HepG2 (cell line): ENCODE results near the gene PLPPR4. TPM values are rescaled to one million over a fixed set of nuclear protein-coding genes. Genes with fewer than 3 reads are reported as not detected.

Source experiments
- ATAC-seq: fragments of 200-7000 bp; cut with Tn5 transposase; 3 replicates; pipeline ENCODE4 v1.9.1; 2020; ENCODE audit warnings: mild to moderate bottlenecking, moderate library complexity
- BruUV-seq: library from RNA; stranded (reverse); fragments of 400-500 nt; replicated peaks from 2 replicates; lab custom pipeline; 2021; lab: Mats Ljungman, UMichigan
- CTCF ChIA-PET: fragments of 300-600 bp; formaldehyde crosslinking; extraction: SDS; loops from one replicate; lab custom pipeline; 2021; ENCODE audit warnings: low total read pairs, inconsistent platforms, low intra/inter-chr PET ratio; lab: Yijun Ruan, JAX
- POLR2A ChIA-PET: fragments of 350-600 bp; sonication (Branson Sonifier 250); formaldehyde crosslinking; loops from one replicate; lab custom pipeline; 2020; ENCODE audit warnings: antibody characterized with exemption, inconsistent platforms; lab: Yijun Ruan, JAX
- DNase-seq: peaks from one replicate; pipeline ENCODE4 v3.0.0-alpha.2; 2015; ENCODE audit warnings: low spot score
- FAIRE-seq: peaks from 3 replicates; lab custom pipeline; 2011; peaks lifted over from hg19 to GRCh38; lab: Jason Lieb, UNC
- H2AFZ ChIP-seq: one replicate; pipeline ENCODE4 v1.6.1; 2011; ENCODE audit warnings: low read length, inconsistent platforms
- H3K27ac ChIP-seq: fragments of 300-600 bp; 3 replicates; pipeline ENCODE4 v1.8.0; 2011; ENCODE audit warnings: mixed run types, mild to moderate bottlenecking, mixed read lengths, low read length, inconsistent platforms; ENCODE audit not compliant: insufficient read depth; ENCODE audit errors: extremely low read length
- H3K27me3 ChIP-seq, 2 experiments: fragments of 200-600 bp in 1 of 2; 2 replicates in 1 of 2; 3 replicates in 1 of 2; pipeline versions ENCODE4 v1.6.0 to v1.8.0; 2011; ENCODE audit warnings: low read length in 2 of 2, mild to moderate bottlenecking in 2 of 2, moderate library complexity in 2 of 2, inconsistent platforms in 1 of 2; ENCODE audit not compliant: insufficient read depth in 2 of 2, control insufficient read depth in 1 of 2
- H3K36me3 ChIP-seq, 2 experiments: fragments of 200-600 bp in 1 of 2; replicated peaks in 1 of 2; 2 replicates in 1 of 2; 3 replicates in 1 of 2; pipeline versions ENCODE4 v1.5.1 to v1.8.0; 2011; ENCODE audit warnings: low read length in 2 of 2, inconsistent platforms in 1 of 2; ENCODE audit not compliant: insufficient read depth in 2 of 2, control insufficient read depth in 1 of 2
- H3K4me1 ChIP-seq: 2 replicates; pipeline ENCODE4 v1.5.1; 2012; ENCODE audit warnings: low read length, inconsistent platforms; ENCODE audit not compliant: insufficient read depth
- H3K4me2 ChIP-seq: 2 replicates; pipeline ENCODE4 v1.6.0; 2011; ENCODE audit warnings: low read depth, low read length, inconsistent platforms
- H3K4me3 ChIP-seq, 3 experiments: fragments of 200-600 bp in 1 of 3; sonication (generic), shearing (Covaris generic) in 1 of 3; replicated peaks in 1 of 3; 2 replicates each; pipeline ENCODE4 v1.5.1; 2011 to 2016; ENCODE audit warnings: low read length in 3 of 3, inconsistent platforms in 2 of 3, low read depth in 2 of 3, mild to moderate bottlenecking in 2 of 3, control low read depth in 1 of 3, mixed read lengths in 1 of 3; ENCODE audit not compliant: insufficient read depth in 1 of 3
- H3K79me2 ChIP-seq: one replicate; pipeline ENCODE4 v1.6.1; 2011; ENCODE audit warnings: low read length, inconsistent platforms; ENCODE audit not compliant: insufficient read depth
- H3K9ac ChIP-seq: 2 replicates; pipeline ENCODE4 v1.6.0; 2011; ENCODE audit warnings: mild to moderate bottlenecking, low read depth, low read length, inconsistent platforms; ENCODE audit not compliant: insufficient read depth
- H3K9me3 ChIP-seq: 2 replicates; pipeline ENCODE4 v1.5.1; 2012; ENCODE audit warnings: mild to moderate bottlenecking, low read length
- H4K20me1 ChIP-seq: 2 replicates; pipeline ENCODE4 v1.6.0; 2011; ENCODE audit warnings: inconsistent platforms, mild to moderate bottlenecking, low read length, moderate library complexity; ENCODE audit not compliant: insufficient read depth
- ATF7 ChIP-seq, 2 experiments: fragments of 450-650 bp in 1 of 2; sonication (generic) in 1 of 2; formaldehyde crosslinking in 1 of 2; IDR thresholded peaks; 2 replicates each; pipeline versions ENCODE4 v1.4.0 to v1.6.1; 2016 to 2020; ENCODE audit warnings: antibody characterized with exemption in 1 of 2, mild to moderate bottlenecking in 1 of 2, missing genetic modification reagents in 1 of 2
- BCLAF1 ChIP-seq: fragments of 450-650 bp; IDR thresholded peaks from 2 replicates; pipeline ENCODE4 v1.6.1; 2017; ENCODE audit warnings: mild to moderate bottlenecking
- DNMT1 ChIP-seq: sonication (generic); formaldehyde crosslinking; IDR thresholded peaks from 2 replicates; pipeline ENCODE4 v1.5.1; 2020; ENCODE audit warnings: mild to moderate bottlenecking, missing genetic modification reagents
- MXD4 ChIP-seq: IDR thresholded peaks from 2 replicates; pipeline ENCODE4 v1.6.1; 2016; ENCODE audit warnings: mild to moderate bottlenecking, missing biosample characterization, missing genetic modification reagents
- RFX1 ChIP-seq: fragments of 450-650 bp; IDR thresholded peaks from 2 replicates; pipeline ENCODE4 v1.6.1; 2017
- SNAPC2 ChIP-seq: sonication (generic); formaldehyde crosslinking; IDR thresholded peaks from 2 replicates; pipeline ENCODE4 v1.8.1; 2022; ENCODE audit warnings: mild to moderate bottlenecking, missing genetic modification reagents
- SRSF1 ChIP-seq: fragments of 200-400 bp; formaldehyde crosslinking; optimal IDR thresholded peaks from 2 replicates; pipeline ENCODE3; 2017; ENCODE audit warnings: mild to moderate bottlenecking, low read depth, low read length, moderate library complexity
- TSC22D2 ChIP-seq: sonication (generic); formaldehyde crosslinking; IDR thresholded peaks from 2 replicates; pipeline ENCODE4 v1.5.1; 2020; ENCODE audit warnings: missing genetic modification reagents, mild to moderate bottlenecking, borderline replicate concordance
- ZBTB25 ChIP-seq: IDR thresholded peaks from 2 replicates; pipeline ENCODE4 v1.6.1; 2018; ENCODE audit warnings: missing genetic modification reagents
- ZEB1 ChIP-seq: IDR thresholded peaks from 2 replicates; pipeline ENCODE4 v1.6.1; 2012; ENCODE audit warnings: mild to moderate bottlenecking, low read depth, inconsistent platforms; ENCODE audit not compliant: insufficient replicate concordance
- ZNF33A ChIP-seq: sonication (generic); formaldehyde crosslinking; IDR thresholded peaks from 2 replicates; pipeline ENCODE4 v1.5.1; 2020; ENCODE audit warnings: missing genetic modification reagents, mild to moderate bottlenecking, moderate library complexity, borderline replicate concordance
- ZSCAN21 ChIP-seq: sonication (generic); formaldehyde crosslinking; IDR thresholded peaks from 2 replicates; pipeline ENCODE4 v1.8.0; 2022; ENCODE audit warnings: mild to moderate bottlenecking, missing genetic modification reagents, moderate library complexity, borderline replicate concordance
- in situ Hi-C: cut with HindIII; loops from 2 replicates; pipeline ENCODE4 v1.10.0; 2017; ENCODE audit warnings: low pct_unique_long_range_greater_than_20kb; ENCODE audit not compliant: extremely low pct_ligation_motif_present
- intact Hi-C: fragments of 100-400 bp; cut with micrococcal nuclease; formaldehyde crosslinking; loops from one replicate; pipeline ENCODE4 v1.10.0; 2022; ENCODE audit not compliant: unreplicated experiment
- polyA plus RNA-seq, 8 experiments: library from polyadenylated mRNA; depleted of rRNA in 3 of 8; stranded (reverse) in 7 of 8; unstranded in 1 of 8; fragments of >200 nt; fragmentation: Illumina TruSeq in 4 of 8; extraction: Trizol in 4 of 8; gene quantifications; 2 replicates each; pipeline versions ENCODE4 v1.2.1 to v1.2.3, GENCODE V29; 2011 to 2016; ENCODE audit warnings: low read depth in 4 of 8, missing spikeins in 1 of 8, mixed read lengths in 1 of 8; ENCODE audit not compliant: insufficient read depth in 1 of 8
- total RNA-seq, 5 experiments: library from RNA; depleted of rRNA; stranded (reverse); fragments of >200 nt; fragmentation: Illumina TruSeq; extraction: Trizol; gene quantifications; 2 replicates each; pipeline ENCODE4 v1.2.3, GENCODE V29; 2016; ENCODE audit warnings: low read depth in 1 of 5
- TF ChIP-seq, protein P1 (sequence below): sonication (generic); formaldehyde crosslinking; IDR thresholded peaks from 2 replicates; pipeline ENCODE4 v1.8.0; 2023; ENCODE audit warnings: mild to moderate bottlenecking, missing genetic modification reagents
- TF ChIP-seq, protein P2 (sequence below): sonication (generic); formaldehyde crosslinking; IDR thresholded peaks from 2 replicates; pipeline ENCODE4 v1.9.0; 2022; ENCODE audit warnings: missing genetic modification reagents, mild to moderate bottlenecking, borderline replicate concordance

Gene PLPPR4
- total and polyA plus RNA-seq, 2 of the 13 experiments (the other 11 are each of a cell fraction or from before 2014, with no cell fraction given), result not detected

DNA sequence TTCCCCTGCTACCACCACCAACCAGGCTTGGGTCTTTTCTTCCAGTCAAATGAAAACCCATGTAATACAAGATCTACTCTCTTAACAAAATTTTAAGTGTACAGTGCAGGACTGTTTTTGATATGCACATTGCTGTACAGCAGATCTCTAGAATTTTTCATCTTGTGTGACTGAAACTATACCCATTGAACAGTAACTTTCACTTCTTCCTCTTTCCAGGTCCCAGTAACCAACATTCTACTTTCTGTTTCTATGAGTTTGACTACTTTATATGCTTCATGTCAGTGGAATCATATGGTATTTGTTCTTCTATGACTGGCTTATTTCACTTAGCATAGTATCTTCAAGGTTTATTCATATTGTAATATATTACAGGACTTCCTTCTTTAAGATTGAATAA, 45.3 kb upstream of the PLPPR4 start:
- CTCF ChIA-PET, result no interaction called here
- Histone ChIP-seq H3K9ac (no peak overlapping the region), H3K4me1 (no peaks in the 10 kb centered on the region), H3K27ac (no peak overlapping the region), H3K79me2 (no peaks in the 10 kb centered on the region), H3K36me3 (no peaks in the 10 kb centered on the region), H3K9me3 (no peaks in the 10 kb centered on the region), H2AFZ (no peak overlapping the region), H4K20me1 (no peaks in the 10 kb centered on the region), H3K27me3 (no peaks in the 10 kb centered on the region), H3K4me2 (no peak overlapping the region), H3K4me3 (no peak overlapping the region)
- in situ Hi-C loops (no loop called here), intact Hi-C loops (no loop called here)
- TF ChIP-seq ZNF33A (CRISPR knock-in tag) (no peak), SNAPC2 (CRISPR knock-in tag) (no peak), TSC22D2 (CRISPR knock-in tag) (no peak), ZSCAN21 (CRISPR knock-in tag) (no peak), RFX1 (no peak), DNMT1 (CRISPR knock-in tag) (no peak), ZBTB25 (CRISPR knock-in tag) (no peak), ZEB1 (no peak), MXD4 (CRISPR knock-in tag) (no peak), ATF7 (IDR thresholded peaks at IDR 0.05) (no peak), ATF7 (CRISPR knock-in tag; IDR thresholded peaks at IDR 0.05) (no peak), BCLAF1 (no peak), SRSF1 (no peak)
- TF ChIP-seq, protein P1, sequence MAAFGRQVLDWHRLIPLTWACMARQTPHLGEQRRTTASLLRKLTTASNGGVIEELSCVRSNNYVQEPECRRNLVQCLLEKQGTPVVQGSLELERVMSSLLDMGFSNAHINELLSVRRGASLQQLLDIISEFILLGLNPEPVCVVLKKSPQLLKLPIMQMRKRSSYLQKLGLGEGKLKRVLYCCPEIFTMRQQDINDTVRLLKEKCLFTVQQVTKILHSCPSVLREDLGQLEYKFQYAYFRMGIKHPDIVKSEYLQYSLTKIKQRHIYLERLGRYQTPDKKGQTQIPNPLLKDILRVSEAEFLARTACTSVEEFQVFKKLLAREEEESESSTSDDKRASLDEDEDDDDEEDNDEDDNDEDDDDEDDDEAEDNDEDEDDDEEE, result no peak
- TF ChIP-seq, protein P2, sequence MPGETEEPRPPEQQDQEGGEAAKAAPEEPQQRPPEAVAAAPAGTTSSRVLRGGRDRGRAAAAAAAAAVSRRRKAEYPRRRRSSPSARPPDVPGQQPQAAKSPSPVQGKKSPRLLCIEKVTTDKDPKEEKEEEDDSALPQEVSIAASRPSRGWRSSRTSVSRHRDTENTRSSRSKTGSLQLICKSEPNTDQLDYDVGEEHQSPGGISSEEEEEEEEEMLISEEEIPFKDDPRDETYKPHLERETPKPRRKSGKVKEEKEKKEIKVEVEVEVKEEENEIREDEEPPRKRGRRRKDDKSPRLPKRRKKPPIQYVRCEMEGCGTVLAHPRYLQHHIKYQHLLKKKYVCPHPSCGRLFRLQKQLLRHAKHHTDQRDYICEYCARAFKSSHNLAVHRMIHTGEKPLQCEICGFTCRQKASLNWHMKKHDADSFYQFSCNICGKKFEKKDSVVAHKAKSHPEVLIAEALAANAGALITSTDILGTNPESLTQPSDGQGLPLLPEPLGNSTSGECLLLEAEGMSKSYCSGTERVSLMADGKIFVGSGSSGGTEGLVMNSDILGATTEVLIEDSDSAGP, result no peak
- POLR2A ChIA-PET, result no interaction called here
- no peak for DNase-seq
- FAIRE-seq, result no peak
- BruUV-seq, result no TSS peak
- no peak for ATAC-seq
